IPS DF 6.9 (cell line): Measurements from ENCODE around the gene GRB2.

Experiments used
- DNase-seq: peaks from one replicate; pipeline ENCODE4 v3.0.0-alpha.2; 2013; ENCODE audit warnings: low read depth, low spot score
- H3K27ac ChIP-seq: one replicate; pipeline ENCODE4 v1.5.1; 2013; ENCODE audit warnings: low read length, control low read depth
- H3K27me3 ChIP-seq: 2 replicates; pipeline ENCODE4 v1.6.1; 2013; ENCODE audit warnings: mild to moderate bottlenecking, low read length; ENCODE audit not compliant: control insufficient read depth, insufficient read depth
- H3K36me3 ChIP-seq: 2 replicates; pipeline ENCODE4 v1.6.1; 2013; ENCODE audit warnings: low read length; ENCODE audit not compliant: control insufficient read depth, insufficient read depth
- H3K4me1 ChIP-seq: 2 replicates; pipeline ENCODE4 v1.6.1; 2013; ENCODE audit warnings: low read length; ENCODE audit not compliant: control insufficient read depth, insufficient read depth
- H3K4me3 ChIP-seq: 2 replicates; pipeline ENCODE4 v1.5.1; 2013; ENCODE audit warnings: mild to moderate bottlenecking, low read length
- H3K9me3 ChIP-seq: 2 replicates; pipeline ENCODE4 v1.6.1; 2013; ENCODE audit warnings: low read length, inconsistent platforms; ENCODE audit not compliant: control insufficient read depth, insufficient read depth
- WGBS: extraction: QIAGEN DNeasy Blood & Tissue Kit; methylation state at CpG from one replicate; pipeline ENCODE4 v1.1.7; 2013; ENCODE audit warnings: mixed read lengths, missing lambda C conversion rate; ENCODE audit not compliant: insufficient read length, insufficient coverage; 5-methylcytosine and 5-hydroxymethylcytosine counted together

GRB2 gene

DNA sequence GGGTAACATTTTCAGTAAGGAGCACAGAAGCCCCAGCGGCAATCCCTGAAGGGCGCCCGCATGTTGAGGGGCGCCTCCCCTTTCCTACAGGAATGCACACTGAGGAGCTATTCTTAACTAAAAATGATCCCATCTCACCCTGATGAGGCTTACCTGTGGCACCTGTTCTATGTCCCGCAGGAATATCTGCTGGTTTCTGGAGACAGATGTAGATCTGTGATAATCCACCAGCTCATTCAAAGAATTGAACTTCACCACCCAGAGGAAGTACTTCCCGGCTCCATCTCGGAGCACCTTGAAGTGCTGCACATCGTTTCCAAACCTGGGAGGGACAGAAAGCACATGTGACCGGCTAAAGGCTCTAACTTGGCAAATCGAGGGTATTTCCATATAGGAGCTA, 84.0 kb downstream of the GRB2 start:
- Histone ChIP-seq H3K9me3 (no peaks in the 10 kb centered on the region), H3K4me1 (0 out of 2 replicates have a peak, but pooled peaks cover 1% of the 10 kb centered on the region), H3K4me3 (no peak overlapping the region), H3K27me3 (no peaks in the 10 kb centered on the region), H3K27ac (no peak overlapping the region), H3K36me3 (peaks cover 11% of the 10 kb centered on the region)
- DNase-seq, result no peak
- WGBS, result no CpG with 5 or more reads among the region's 10 CpGs

DNA sequence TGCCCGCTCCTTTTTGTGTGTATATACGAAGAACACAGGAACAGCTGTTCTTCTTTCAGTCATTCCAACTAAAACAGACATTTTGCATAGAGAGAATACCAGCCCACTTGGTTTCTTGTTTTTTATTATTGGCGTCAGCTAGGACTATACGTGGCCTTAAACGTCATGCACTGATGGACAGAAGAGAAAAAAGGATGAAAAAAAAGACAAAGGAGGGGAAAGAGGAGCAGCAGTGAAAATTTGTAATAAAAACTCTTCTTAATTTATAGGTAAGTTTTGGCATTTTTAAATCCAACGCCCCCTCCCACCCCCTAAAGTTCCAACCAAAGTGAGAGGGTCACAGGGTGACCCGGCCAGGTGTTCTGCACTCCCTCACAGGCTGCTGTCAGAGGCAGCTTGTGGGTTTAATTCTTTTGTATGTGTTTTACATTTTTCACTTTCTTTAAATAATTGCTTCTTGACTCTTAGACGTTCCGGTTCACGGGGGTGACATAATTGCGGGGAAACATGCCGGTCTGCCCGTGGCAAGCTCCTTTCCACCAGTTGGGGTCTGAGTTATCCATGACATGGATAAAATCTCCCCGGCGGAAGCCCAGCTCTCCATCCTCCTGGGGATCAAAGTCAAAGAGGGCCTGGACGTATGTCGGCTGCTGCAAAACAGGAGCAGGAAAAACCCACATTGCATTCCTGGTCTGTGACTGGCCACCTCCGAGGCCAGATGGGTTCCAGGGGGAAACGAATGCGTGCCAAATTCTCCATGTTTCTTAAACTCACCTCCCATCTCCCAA, 85.4 kb downstream of the GRB2 start:
- H3K36me3 ChIP-seq, result peaks cover 11% of the 10 kb centered on the region; the same call in 1 of the 2 replicates

DNA sequence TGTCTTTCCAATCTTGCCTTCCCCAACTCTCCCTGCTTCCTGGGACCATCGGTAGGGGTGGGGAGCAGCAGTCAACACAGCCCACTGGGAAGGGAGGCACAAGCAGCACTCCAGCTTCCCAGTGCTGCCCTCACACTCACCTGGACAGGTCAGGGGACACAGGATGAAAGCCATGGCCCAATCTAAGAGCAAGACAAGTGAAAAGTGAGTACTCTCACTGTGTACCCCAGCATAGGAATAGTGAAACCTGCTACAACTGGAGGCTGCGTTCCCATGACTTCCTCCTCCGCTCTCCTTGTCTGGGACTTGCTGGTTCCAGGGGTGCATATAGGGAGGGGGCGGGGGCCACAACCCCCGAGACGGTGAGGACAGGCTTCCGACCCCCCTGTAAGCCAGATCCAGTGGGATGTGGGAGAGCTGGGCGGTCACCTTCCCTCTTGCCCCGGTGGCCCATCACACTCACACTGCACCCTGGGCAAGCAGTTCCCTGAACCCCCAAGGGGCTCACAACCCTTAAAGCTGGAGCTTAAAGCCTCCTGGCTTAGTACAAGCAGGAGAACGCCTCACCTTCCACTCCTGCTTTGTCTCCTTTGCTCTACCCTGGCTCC, 86.8 kb downstream of the GRB2 start:
- H3K27ac ChIP-seq, result no peak overlapping the region

More for the DNA sequence above, 85.4 kb downstream of the GRB2 start:
- H3K9me3 ChIP-seq, result no peaks in the 10 kb centered on the region
- no peak overlapping the region for H3K27ac ChIP-seq
- H3K4me1 ChIP-seq, result 0 out of 2 replicates have a peak, but pooled peaks cover 1% of the 10 kb centered on the region
- no peaks in the 10 kb centered on the region for H3K27me3 ChIP-seq
- no CpG with 5 or more reads among the region's 20 CpGs for WGBS
- no peak for DNase-seq
- no peak overlapping the region for H3K4me3 ChIP-seq

GRCh38 chr17:75318211-75318610, 87.3 kb downstream of the GRB2 start:
- no peak for DNase-seq
- Histone ChIP-seq H3K9me3 (no peaks in the 10 kb centered on the region), H3K4me1 (0 out of 2 replicates have a peak, but pooled peaks cover under 1% of the 10 kb centered on the region), H3K27ac (no peak overlapping the region), H3K4me3 (no peak overlapping the region), H3K36me3 (peaks cover 11% of the 10 kb centered on the region; the same call in 1 of the 2 replicates), H3K27me3 (no peaks in the 10 kb centered on the region)
- WGBS, result no CpG with 5 or more reads among the region's 10 CpGs

More for the DNA sequence above, 86.8 kb downstream of the GRB2 start:
- peaks cover 11% of the 10 kb centered on the region; the same call in 1 of the 2 replicates for H3K36me3 ChIP-seq
- no peaks in the 10 kb centered on the region for H3K27me3 ChIP-seq
- no peaks in the 10 kb centered on the region for H3K9me3 ChIP-seq
- H3K4me1 ChIP-seq, result 0 out of 2 replicates have a peak, but pooled peaks cover 1% of the 10 kb centered on the region
- no peak for DNase-seq
- WGBS, result no CpG with 5 or more reads among the region's 10 CpGs
- H3K4me3 ChIP-seq, result no peak overlapping the region

DNA sequence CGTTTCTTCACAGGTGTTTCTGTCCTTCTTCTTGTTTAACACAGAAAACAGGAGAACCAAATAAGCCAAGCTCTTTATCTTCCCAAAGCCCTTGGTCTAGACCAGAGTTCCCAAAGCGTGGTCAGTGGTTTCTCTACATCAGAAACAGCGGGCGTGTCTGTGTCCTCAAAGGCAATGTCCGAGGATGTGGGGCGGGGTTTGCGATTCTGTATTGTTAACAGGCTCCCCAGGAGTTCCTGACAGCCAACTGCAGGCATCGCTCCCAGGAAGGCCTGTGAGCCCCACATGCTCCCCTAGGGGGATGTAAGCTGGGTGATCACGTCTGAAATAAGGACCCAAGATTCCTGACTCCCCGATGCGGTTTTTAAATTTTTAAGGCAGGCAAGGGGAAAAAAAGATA, 87.8 kb downstream of the GRB2 start:
- no peak for DNase-seq
- Histone ChIP-seq H3K27ac (no peak overlapping the region), H3K9me3 (no peaks in the 10 kb centered on the region), H3K4me3 (no peak overlapping the region), H3K36me3 (peaks cover 11% of the 10 kb centered on the region; the same call in 1 of the 2 replicates), H3K27me3 (no peaks in the 10 kb centered on the region), H3K4me1 (no peaks in the 10 kb centered on the region)
- WGBS, result no CpG with 5 or more reads among the region's 11 CpGs

- Histone ChIP-seq H3K9me3 (no peaks in the 10 kb centered on the region), H3K4me3 (no peak overlapping the region), H3K27ac (no peak overlapping the region), H3K4me1 (no peaks in the 10 kb centered on the region), H3K27me3 (no peaks in the 10 kb centered on the region), H3K36me3 (peaks cover 11% of the 10 kb centered on the region; the same call in 1 of the 2 replicates)
- no peak for DNase-seq
- WGBS, result no CpG with 5 or more reads among the region's 5 CpGs
Observed at GRCh38 chr17:75316253-75316652, 89.2 kb downstream of the GRB2 start.

- Histone ChIP-seq H3K36me3 (peaks cover 8% of the 10 kb centered on the region; the same call in 1 of the 2 replicates), H3K4me3 (no peak overlapping the region), H3K27ac (no peak overlapping the region), H3K27me3 (no peaks in the 10 kb centered on the region), H3K9me3 (no peaks in the 10 kb centered on the region), H3K4me1 (no peaks in the 10 kb centered on the region)
- no peak for DNase-seq
- no CpG with 5 or more reads among the region's 19 CpGs for WGBS
Observed at GRCh38 chr17:75315541-75316243, 89.8 kb downstream of the GRB2 start.

DNA sequence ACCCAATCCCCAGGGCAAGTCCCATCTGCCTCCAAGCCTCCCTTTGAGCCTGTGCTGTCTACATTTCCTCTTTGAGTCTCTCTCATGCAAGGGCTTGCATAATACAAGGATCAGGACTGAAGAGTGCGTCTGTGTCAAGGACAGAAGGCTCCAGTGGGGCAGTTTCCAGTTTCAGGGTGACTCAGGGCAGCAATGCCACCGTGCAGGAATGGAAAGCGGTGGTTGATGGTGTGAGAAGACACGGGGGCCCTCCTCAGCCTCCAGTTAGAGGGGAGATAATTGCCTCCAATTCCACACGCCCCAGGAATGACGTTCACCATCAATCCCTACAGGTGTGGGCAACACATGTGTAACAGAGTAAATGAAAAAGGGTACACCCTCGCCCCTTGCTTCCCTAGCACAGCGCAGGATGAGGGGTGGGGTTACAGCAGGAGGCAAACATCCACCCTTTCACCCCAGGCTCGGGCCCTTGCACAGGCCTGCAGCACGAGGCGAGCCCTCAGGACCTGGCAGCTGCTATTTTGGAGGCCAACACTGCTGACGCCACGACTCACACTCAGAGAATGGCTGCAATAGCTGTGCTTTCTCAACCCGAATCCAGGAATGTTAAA, 91.4 kb downstream of the GRB2 start:
- Histone ChIP-seq H3K27me3 (no peaks in the 10 kb centered on the region), H3K4me3 (no peak overlapping the region), H3K9me3 (no peaks in the 10 kb centered on the region), H3K4me1 (no peaks in the 10 kb centered on the region), H3K27ac (no peak overlapping the region), H3K36me3 (0 out of 2 replicates have a peak, but pooled peaks cover 2% of the 10 kb centered on the region)
- no peak for DNase-seq
- WGBS, result no CpG with 5 or more reads among the region's 14 CpGs

DNA sequence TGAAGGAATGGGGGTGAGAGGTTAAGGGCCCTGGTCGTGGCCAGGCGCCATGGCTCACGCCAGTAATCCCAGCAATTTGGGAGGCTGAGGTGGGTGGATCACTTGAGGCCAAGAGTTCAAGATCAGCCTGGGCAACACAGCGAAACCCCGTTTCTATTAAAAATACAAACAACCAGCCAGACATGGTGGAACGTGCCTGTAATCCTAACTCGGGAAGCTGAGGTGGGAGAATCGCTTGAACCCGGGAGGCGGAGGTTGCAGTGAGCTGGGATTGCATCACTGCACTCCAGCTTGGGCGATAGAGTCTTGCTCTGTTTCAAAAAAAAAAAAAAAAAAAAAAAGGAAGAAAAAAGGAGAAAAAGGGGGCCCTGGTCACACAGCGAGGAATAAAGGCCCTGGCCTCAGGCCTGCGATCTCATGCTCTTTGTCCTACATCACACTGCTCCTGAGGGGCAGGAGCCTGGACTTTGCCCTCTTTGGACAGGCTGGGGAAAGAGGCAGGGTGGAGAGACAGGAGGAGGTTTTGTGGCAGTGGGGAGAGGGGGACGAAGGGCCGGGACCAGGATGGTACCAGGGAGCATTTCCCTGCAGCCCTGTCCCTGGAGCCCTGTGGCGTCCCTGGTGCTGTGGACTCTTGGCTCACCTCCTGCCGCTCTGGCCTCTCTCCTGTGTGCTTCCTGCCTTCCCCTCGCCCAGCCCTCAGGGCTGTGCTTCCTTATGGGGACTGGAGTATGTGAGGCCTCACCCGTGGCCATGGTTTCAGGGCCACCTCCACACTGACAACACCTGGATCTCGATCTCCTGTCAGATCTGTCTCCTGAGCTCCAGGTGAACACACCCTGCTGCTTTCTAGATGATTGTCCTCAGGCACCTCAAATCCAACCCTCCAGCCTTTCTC, 96.5 kb downstream of the GRB2 start:
- H3K36me3 ChIP-seq, result no peaks in the 10 kb centered on the region
- no peaks in the 10 kb centered on the region for H3K27me3 ChIP-seq
- no CpG with 5 or more reads among the region's 20 CpGs for WGBS
- no peak overlapping the region for H3K27ac ChIP-seq
- H3K4me3 ChIP-seq, result no peak overlapping the region
- H3K4me1 ChIP-seq, result no peaks in the 10 kb centered on the region
- no peak for DNase-seq
- no peaks in the 10 kb centered on the region for H3K9me3 ChIP-seq
